GM12878 (cell line): ENCODE results near the gene COQ8B. TPM values are rescaled to one million over a fixed set of nuclear protein-coding genes. Genes with fewer than 3 reads are reported as not detected.

Source experiments
- ASH2L ChIP-seq: fragments of 300-600, 200-600 bp; sonication (generic); IDR thresholded peaks from 2 replicates; pipeline ENCODE4 v1.6.1; 2017; ENCODE audit warnings: low read depth, mild to moderate bottlenecking, borderline replicate concordance
- ESRRA ChIP-seq: IDR thresholded peaks from 2 replicates; pipeline ENCODE4 v1.6.1; 2012; ENCODE audit warnings: mild to moderate bottlenecking, low read length, improper control_type of control experiment
- MTA3 ChIP-seq: IDR thresholded peaks from 2 replicates; pipeline ENCODE4 v1.6.1; 2012; ENCODE audit warnings: low read length, inconsistent platforms, borderline replicate concordance
- NR2F1 ChIP-seq: fragments of 450-650 bp; conservative IDR thresholded peaks from 2 replicates; pipeline ENCODE4 v1.6.1; 2017; ENCODE audit warnings: mild to moderate bottlenecking
- RBBP5 ChIP-seq: fragments of 200-600 bp; sonication (generic); conservative IDR thresholded peaks from 2 replicates; pipeline ENCODE4 v1.6.1; 2016
- SKIL ChIP-seq: fragments of 450-650 bp; IDR thresholded peaks from 2 replicates; pipeline ENCODE4 v1.6.1; 2017; ENCODE audit warnings: mild to moderate bottlenecking, low read depth, inconsistent platforms; ENCODE audit not compliant: poor library complexity, severe bottlenecking
- SP1 ChIP-seq: IDR thresholded peaks from one replicate; pipeline ENCODE4 v1.6.1; 2011; ENCODE audit warnings: low read depth, low read length
- TCF3 ChIP-seq: IDR thresholded peaks from 2 replicates; pipeline ENCODE4 v1.6.1; 2012; ENCODE audit warnings: low read depth, mild to moderate bottlenecking, low read length, borderline replicate concordance; ENCODE audit not compliant: insufficient read depth
- polyA plus RNA-seq, 11 experiments: library from polyadenylated mRNA; depleted of rRNA in 4 of 11; unstranded in 6 of 11; stranded (reverse) in 5 of 11; fragments of >200 nt; fragmentation: Nextera tagmentation in 4 of 11; fragmentation: Illumina TruSeq in 1 of 11; extraction: Ambion mirVana in 4 of 11; extraction: Trizol in 1 of 11; gene quantifications; 1 replicate in 1 of 11; 2 replicates in 10 of 11; pipeline versions ENCODE4 v1.2.1 to v1.2.3, GENCODE V29; 2011 to 2016; ENCODE audit warnings: inconsistent platforms in 2 of 11, missing spikeins in 2 of 11, low read depth in 1 of 11
- total RNA-seq, 4 experiments: library from RNA; depleted of rRNA in 3 of 4; stranded (reverse); fragments of >200 nt in 3 of 4; fragmentation: Illumina TruSeq in 1 of 4; extraction: Trizol in 1 of 4; gene quantifications; 2 replicates each; pipeline versions ENCODE4 v1.2.1 to v1.2.3, GENCODE V29; 2013 to 2021
- TF ChIP-seq, protein P1 (sequence below): fragments of 450-650 bp; IDR thresholded peaks from 2 replicates; pipeline ENCODE4 v1.6.1; 2018; ENCODE audit warnings: mild to moderate bottlenecking, low read depth, moderate library complexity; ENCODE audit not compliant: partially characterized antibody
- TF ChIP-seq, protein P2 (sequence below): IDR thresholded peaks from 2 replicates; pipeline ENCODE4 v1.6.1; 2011; ENCODE audit warnings: borderline replicate concordance, low read depth, mild to moderate bottlenecking, moderate library complexity, mixed read lengths, low read length; ENCODE audit not compliant: insufficient read depth; ENCODE audit errors: extremely low read length

The COQ8B gene
- total and polyA plus RNA-seq, 10 of the 15 experiments (the other 5 are each of a cell fraction or from before 2014, with no cell fraction given): 0.39 to 37.1 (median 16.8) TPM

DNA sequence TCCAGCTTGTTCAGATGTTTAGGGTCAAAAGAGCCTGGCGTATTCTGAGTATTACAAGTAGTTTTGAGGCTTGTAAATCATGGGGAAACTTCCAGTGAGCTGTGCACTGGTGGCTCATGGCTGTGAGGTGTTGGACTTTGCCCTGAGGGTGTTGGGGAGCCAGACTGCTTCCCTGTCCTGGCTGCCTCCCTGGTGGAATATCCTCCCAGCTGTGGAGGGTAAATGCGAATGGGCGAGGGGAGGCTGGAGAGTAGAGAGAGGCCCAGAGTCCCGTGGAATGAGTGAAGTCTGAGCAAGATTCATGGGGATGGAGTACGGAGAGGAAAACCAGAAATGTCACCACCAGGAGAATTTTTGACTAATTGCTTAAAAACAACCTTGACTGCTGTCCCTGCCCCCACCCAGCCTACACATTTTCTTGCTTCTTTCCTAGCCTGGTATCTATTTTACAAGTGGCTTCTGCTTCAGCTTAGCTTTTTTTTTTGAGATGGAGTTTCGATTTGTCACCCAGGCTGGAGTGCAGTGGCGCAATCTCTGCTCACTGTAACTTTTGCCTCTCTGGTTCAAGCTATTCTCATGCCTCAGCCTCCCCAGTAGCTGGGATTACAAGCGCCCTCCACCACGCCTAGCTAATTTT, 38.0 kb upstream of the COQ8B start (continued):
- TF ChIP-seq, protein P1, sequence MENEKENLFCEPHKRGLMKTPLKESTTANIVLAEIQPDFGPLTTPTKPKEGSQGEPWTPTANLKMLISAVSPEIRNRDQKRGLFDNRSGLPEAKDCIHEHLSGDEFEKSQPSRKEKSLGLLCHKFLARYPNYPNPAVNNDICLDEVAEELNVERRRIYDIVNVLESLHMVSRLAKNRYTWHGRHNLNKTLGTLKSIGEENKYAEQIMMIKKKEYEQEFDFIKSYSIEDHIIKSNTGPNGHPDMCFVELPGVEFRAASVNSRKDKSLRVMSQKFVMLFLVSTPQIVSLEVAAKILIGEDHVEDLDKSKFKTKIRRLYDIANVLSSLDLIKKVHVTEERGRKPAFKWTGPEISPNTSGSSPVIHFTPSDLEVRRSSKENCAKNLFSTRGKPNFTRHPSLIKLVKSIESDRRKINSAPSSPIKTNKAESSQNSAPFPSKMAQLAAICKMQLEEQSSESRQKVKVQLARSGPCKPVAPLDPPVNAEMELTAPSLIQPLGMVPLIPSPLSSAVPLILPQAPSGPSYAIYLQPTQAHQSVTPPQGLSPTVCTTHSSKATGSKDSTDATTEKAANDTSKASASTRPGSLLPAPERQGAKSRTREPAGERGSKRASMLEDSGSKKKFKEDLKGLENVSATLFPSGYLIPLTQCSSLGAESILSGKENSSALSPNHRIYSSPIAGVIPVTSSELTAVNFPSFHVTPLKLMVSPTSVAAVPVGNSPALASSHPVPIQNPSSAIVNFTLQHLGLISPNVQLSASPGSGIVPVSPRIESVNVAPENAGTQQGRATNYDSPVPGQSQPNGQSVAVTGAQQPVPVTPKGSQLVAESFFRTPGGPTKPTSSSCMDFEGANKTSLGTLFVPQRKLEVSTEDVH: no peak
- TF ChIP-seq ESRRA (no peak), TCF3 (no peak), RBBP5 (no peak), NR2F1 (peak; percentile 58), ASH2L (no peak), MTA3 (0 out of 2 replicates have a peak, but pooled peaks have one; percentile 43), SP1 (no peak), SKIL (no peak)
- TF ChIP-seq, protein P2, sequence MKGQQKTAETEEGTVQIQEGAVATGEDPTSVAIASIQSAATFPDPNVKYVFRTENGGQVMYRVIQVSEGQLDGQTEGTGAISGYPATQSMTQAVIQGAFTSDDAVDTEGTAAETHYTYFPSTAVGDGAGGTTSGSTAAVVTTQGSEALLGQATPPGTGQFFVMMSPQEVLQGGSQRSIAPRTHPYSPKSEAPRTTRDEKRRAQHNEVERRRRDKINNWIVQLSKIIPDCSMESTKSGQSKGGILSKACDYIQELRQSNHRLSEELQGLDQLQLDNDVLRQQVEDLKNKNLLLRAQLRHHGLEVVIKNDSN: no peak
